SK-N-MC (cell line): ENCODE measurements around the gene CDKN2B-AS1.

Experiments
- EZH2 ChIP-seq: fragments of 200-600 bp; sonication (generic); IDR thresholded peaks from one replicate; pipeline ENCODE4 v1.6.1; 2017; ENCODE audit warnings: antibody characterized with exemption
- POLR2AphosphoS5 ChIP-seq: IDR thresholded peaks from 2 replicates; pipeline ENCODE4 v1.6.1; 2012; ENCODE audit warnings: mild to moderate bottlenecking, low read depth, low read length, borderline replicate concordance

DNA sequence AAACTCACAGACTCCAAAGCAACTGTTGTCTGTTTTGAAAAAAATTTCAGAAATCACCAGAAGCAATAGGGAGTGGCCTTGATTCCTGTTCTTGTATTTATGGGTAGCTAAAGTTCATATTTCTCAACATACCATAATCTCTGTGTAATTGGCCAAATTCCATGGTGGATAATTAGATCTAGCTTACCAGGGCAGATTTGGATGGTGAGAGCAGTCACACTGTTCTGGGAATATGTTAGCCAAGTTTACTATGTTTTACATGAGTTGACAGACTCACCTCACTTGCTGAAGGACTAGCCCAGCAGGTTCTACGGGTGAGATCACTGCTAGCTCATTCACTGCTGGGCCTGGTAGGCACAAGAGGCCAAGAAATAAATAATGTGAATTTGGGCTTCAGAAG is 47.2 kb downstream of the CDKN2B-AS1 start:
- no peak for TF ChIP-seq EZH2
- no peak for TF ChIP-seq POLR2AphosphoS5
